Measurements from ENCODE around the gene DEDD. TPM values are rescaled to one million over a fixed set of nuclear protein-coding genes. Genes with fewer than 3 reads are reported as not detected.

DEDD gene
- total and polyA plus RNA-seq, 2 of the 13 experiments (the other 11 are each of a cell fraction or from before 2014, with no cell fraction given): 12.6 to 27.8 TPM

DNA sequence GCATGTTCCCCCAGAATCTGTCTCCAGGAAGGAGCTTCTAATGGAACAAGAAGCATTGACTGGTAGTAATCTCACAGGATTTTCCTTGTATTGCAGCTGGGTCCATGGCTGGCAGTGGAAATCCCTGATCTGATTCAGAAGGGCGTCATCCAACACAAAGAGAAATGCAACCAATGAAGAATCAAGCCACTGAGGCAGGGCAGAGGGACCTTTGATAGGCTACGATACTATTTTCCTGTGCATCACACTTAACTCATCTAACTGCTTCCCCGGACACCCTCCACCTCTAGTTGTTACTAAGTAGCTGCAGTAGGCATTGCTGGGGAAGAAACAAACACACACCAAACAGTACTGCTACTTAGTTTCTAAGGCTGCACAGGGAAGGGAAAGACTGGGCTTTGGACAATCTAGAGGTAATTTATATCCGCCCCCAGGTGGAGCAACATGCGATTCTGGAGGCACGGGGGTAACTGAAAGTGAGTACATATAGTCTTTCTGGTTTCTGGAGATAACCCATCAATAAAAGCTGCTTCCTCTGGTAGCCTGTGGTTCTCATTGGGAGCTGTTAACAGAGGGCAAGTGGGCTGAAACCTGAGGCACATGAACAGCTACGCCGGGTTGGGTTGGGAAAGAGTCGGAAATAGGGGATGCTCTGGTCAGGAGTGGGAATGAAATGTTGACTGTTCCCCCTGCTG is 26.0 kb upstream of the DEDD start:
- Histone ChIP-seq H2AFZ (ENCODE audit: low read length) (no peak overlapping the region), H3K27me3 (ENCODE audit: control insufficient read depth in 1 of 2, insufficient read depth in 2 of 2, low read length in 2 of 2) (no peaks in the 10 kb centered on the region; a peak in 1 of 5 replicates), H3K79me2 (ENCODE audit: insufficient read depth, low read length) (peaks cover 17% of the 10 kb centered on the region), H3K27ac (ENCODE audit: extremely low read length, insufficient read depth, low read length) (peak overlapping the region; percentile 64), H3K9ac (ENCODE audit: insufficient read depth, low read depth, low read length) (peak overlapping the region; percentile 91), H4K20me1 (ENCODE audit: insufficient read depth, low read length) (no peaks in the 10 kb centered on the region), H3K4me3 (replicated peaks in 1 of 3; ENCODE audit: insufficient read depth in 1 of 3, low read depth in 2 of 3, low read length in 3 of 3) (peak overlapping the region in 1 of 3 experiments; percentile 94; a peak in 2 of 6 replicates), H3K9me3 (ENCODE audit: low read length) (no peaks in the 10 kb centered on the region), H3K4me1 (ENCODE audit: insufficient read depth, low read length) (peaks cover 45% of the 10 kb centered on the region), H3K4me2 (ENCODE audit: low read depth, low read length) (peak overlapping the region; percentile 97), H3K36me3 (replicated peaks in 1 of 2; ENCODE audit: control insufficient read depth in 1 of 2, insufficient read depth in 2 of 2, low read length in 2 of 2) (peaks cover 10 to 31% of the 10 kb centered on the region in 2 experiments; a peak in 4 of 5 replicates)
- no peak for TF ChIP-seq CHD2 (IDR thresholded peaks at IDR 0.05; ENCODE audit: low read depth, low read length)
- TF ChIP-seq FOXK2 (IDR thresholded peaks at IDR 0.05): no peak
- TF ChIP-seq ZBTB42 (CRISPR knock-in tag; IDR thresholded peaks at IDR 0.05): no peak
- TF ChIP-seq, protein P1, sequence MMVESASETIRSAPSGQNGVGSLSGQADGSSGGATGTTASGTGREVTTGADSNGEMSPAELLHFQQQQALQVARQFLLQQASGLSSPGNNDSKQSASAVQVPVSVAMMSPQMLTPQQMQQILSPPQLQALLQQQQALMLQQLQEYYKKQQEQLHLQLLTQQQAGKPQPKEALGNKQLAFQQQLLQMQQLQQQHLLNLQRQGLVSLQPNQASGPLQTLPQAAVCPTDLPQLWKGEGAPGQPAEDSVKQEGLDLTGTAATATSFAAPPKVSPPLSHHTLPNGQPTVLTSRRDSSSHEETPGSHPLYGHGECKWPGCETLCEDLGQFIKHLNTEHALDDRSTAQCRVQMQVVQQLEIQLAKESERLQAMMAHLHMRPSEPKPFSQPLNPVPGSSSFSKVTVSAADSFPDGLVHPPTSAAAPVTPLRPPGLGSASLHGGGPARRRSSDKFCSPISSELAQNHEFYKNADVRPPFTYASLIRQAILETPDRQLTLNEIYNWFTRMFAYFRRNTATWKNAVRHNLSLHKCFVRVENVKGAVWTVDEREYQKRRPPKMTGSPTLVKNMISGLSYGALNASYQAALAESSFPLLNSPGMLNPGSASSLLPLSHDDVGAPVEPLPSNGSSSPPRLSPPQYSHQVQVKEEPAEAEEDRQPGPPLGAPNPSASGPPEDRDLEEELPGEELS (CRISPR knock-in tag; IDR thresholded peaks at IDR 0.05): no peak
- no peak for TF ChIP-seq HOXA7 (CRISPR knock-in tag; IDR thresholded peaks at IDR 0.05)
- TF ChIP-seq, protein P2, sequence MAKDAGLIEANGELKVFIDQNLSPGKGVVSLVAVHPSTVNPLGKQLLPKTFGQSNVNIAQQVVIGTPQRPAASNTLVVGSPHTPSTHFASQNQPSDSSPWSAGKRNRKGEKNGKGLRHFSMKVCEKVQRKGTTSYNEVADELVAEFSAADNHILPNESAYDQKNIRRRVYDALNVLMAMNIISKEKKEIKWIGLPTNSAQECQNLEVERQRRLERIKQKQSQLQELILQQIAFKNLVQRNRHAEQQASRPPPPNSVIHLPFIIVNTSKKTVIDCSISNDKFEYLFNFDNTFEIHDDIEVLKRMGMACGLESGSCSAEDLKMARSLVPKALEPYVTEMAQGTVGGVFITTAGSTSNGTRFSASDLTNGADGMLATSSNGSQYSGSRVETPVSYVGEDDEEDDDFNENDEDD (CRISPR knock-in tag; IDR thresholded peaks at IDR 0.05; ENCODE audit: borderline replicate concordance): no peak
- no peak for TF ChIP-seq ZNF749 (CRISPR knock-in tag; IDR thresholded peaks at IDR 0.05; ENCODE audit: borderline replicate concordance)
- no peak for TF ChIP-seq ZNF777 (CRISPR knock-in tag; IDR thresholded peaks at IDR 0.05)
- no peak for TF ChIP-seq NFYC (CRISPR knock-in tag; IDR thresholded peaks at IDR 0.05)
- no peak for TF ChIP-seq ZFX (CRISPR knock-in tag; IDR thresholded peaks at IDR 0.05; ENCODE audit: low read depth)
- no peak for TF ChIP-seq ZSCAN29 (CRISPR knock-in tag; conservative IDR thresholded peaks at IDR 0.05)
- no peak for TF ChIP-seq ARHGAP35 (CRISPR knock-in tag; IDR thresholded peaks at IDR 0.05; ENCODE audit: borderline replicate concordance)
- no peak for TF ChIP-seq PHF21A (CRISPR knock-in tag; IDR thresholded peaks at IDR 0.05)
- TF ChIP-seq, protein P3, sequence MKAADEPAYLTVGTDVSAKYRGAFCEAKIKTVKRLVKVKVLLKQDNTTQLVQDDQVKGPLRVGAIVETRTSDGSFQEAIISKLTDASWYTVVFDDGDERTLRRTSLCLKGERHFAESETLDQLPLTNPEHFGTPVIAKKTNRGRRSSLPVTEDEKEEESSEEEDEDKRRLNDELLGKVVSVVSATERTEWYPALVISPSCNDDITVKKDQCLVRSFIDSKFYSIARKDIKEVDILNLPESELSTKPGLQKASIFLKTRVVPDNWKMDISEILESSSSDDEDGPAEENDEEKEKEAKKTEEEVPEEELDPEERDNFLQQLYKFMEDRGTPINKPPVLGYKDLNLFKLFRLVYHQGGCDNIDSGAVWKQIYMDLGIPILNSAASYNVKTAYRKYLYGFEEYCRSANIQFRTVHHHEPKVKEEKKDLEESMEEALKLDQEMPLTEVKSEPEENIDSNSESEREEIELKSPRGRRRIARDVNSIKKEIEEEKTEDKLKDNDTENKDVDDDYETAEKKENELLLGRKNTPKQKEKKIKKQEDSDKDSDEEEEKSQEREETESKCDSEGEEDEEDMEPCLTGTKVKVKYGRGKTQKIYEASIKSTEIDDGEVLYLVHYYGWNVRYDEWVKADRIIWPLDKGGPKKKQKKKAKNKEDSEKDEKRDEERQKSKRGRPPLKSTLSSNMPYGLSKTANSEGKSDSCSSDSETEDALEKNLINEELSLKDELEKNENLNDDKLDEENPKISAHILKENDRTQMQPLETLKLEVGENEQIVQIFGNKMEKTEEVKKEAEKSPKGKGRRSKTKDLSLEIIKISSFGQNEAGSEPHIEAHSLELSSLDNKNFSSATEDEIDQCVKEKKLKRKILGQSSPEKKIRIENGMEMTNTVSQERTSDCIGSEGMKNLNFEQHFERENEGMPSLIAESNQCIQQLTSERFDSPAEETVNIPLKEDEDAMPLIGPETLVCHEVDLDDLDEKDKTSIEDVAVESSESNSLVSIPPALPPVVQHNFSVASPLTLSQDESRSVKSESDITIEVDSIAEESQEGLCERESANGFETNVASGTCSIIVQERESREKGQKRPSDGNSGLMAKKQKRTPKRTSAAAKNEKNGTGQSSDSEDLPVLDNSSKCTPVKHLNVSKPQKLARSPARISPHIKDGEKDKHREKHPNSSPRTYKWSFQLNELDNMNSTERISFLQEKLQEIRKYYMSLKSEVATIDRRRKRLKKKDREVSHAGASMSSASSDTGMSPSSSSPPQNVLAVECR (CRISPR knock-in tag; IDR thresholded peaks at IDR 0.05; ENCODE audit: borderline replicate concordance): no peak
- TF ChIP-seq ZSCAN20 (CRISPR knock-in tag; IDR thresholded peaks at IDR 0.05; ENCODE audit: borderline replicate concordance): no peak
- TF ChIP-seq SMC3 (IDR thresholded peaks at IDR 0.05; ENCODE audit: low read length): no peak
- no peak for TF ChIP-seq MYNN (CRISPR knock-in tag; IDR thresholded peaks at IDR 0.05; ENCODE audit: low read depth)
- no peak for TF ChIP-seq HOXA3 (CRISPR knock-in tag; IDR thresholded peaks at IDR 0.05)
- no peak for TF ChIP-seq ELF1 (CRISPR knock-in tag; IDR thresholded peaks at IDR 0.05)
- in situ Hi-C loops (cut with HindIII; ENCODE audit: extremely low pct_ligation_motif_present, low pct_unique_long_range_greater_than_20kb): no loop called here
- ChIA-PET POLR2A (interaction anchor here (1.0 to 2.2 kb wide), 2 partner anchors 8 to 26 kb away, joined by 3 to 5 read pairs; partner anchors contain the start of genes DEDD and PPOX), CTCF (ENCODE audit: low intra/inter-chr PET ratio, low total read pairs) (no interaction called here)
- no TSS peak for BruUV-seq (replicated peaks)
- intact Hi-C loops (cut with micrococcal nuclease; ENCODE audit: unreplicated experiment): no loop called here
- FAIRE-seq (no peak), DNase-seq (ENCODE audit: low spot score) (no peak), ATAC-seq (no peak)
- WGBS (ENCODE audit: low lambda C conversion rate): 92% methylated on average over 9 of the region's 9 CpGs

Data from HepG2 (cell line).